Common myeloid progenitor, CD34-positive (primary cell): ENCODE measurements around the gene TECTB. TPM values are rescaled to one million over a fixed set of nuclear protein-coding genes. Genes with fewer than 3 reads are reported as not detected.

Source experiments
- CTCF ChIA-PET: fragments of 350-600 bp; sonication (Branson Sonifier 250); formaldehyde crosslinking; loops from one replicate; lab custom pipeline; 2021; ENCODE audit warnings: antibody characterized with exemption; lab: Charles Lee
- POLR2A ChIA-PET: fragments of 350-600 bp; sonication (Branson Sonifier 250); formaldehyde crosslinking; loops from one replicate; lab custom pipeline; 2021; ENCODE audit warnings: antibody characterized with exemption; lab: Charles Lee
- DNase-seq, 3 donors: peaks; one replicate each; pipeline versions ENCODE4 v3.0.0 to v3.0.0-alpha.2; 2013
- H3K27ac ChIP-seq, 2 experiments: 1 replicate in 1 of 2; 2 replicates in 1 of 2; pipeline ENCODE4 v1.7.0; 2013; ENCODE audit warnings: inconsistent platforms in 2 of 2, low read length in 2 of 2, mild to moderate bottlenecking in 2 of 2, low read depth in 1 of 2, moderate library complexity in 1 of 2; ENCODE audit not compliant: severe bottlenecking in 2 of 2, insufficient read depth in 1 of 2, poor library complexity in 1 of 2
- H3K27me3 ChIP-seq, 5 experiments: replicated peaks in 2 of 5; 1 replicate in 3 of 5; 2 replicates in 2 of 5; pipeline versions ENCODE4 v1.6.1 to v1.7.0; 2013; ENCODE audit warnings: low read length in 4 of 5, mild to moderate bottlenecking in 2 of 5, moderate library complexity in 2 of 5, inconsistent platforms in 1 of 5; ENCODE audit not compliant: insufficient read depth in 5 of 5, control insufficient read depth in 4 of 5
- H3K36me3 ChIP-seq, 4 experiments: 1 replicate in 2 of 4; 2 replicates in 2 of 4; pipeline versions ENCODE4 v1.6.1 to v1.7.0; 2013; ENCODE audit warnings: low read length in 3 of 4, control low read depth in 1 of 4, mild to moderate bottlenecking in 1 of 4; ENCODE audit not compliant: control insufficient read depth in 4 of 4, insufficient read depth in 4 of 4
- H3K4me1 ChIP-seq, 4 experiments: 1 replicate in 3 of 4; 2 replicates in 1 of 4; pipeline versions ENCODE4 v1.6.1 to v1.7.1; 2013; ENCODE audit warnings: low read length in 3 of 4, mild to moderate bottlenecking in 3 of 4, control low read depth in 1 of 4, inconsistent platforms in 1 of 4, moderate library complexity in 1 of 4; ENCODE audit not compliant: control insufficient read depth in 4 of 4, insufficient read depth in 4 of 4; ENCODE audit errors: control extremely low read depth in 1 of 4
- H3K4me3 ChIP-seq, 7 experiments: 1 replicate in 4 of 7; 2 replicates in 3 of 7; pipeline versions ENCODE4 v1.5.1 to v1.7.0; 2013; ENCODE audit warnings: mild to moderate bottlenecking in 7 of 7, low read length in 6 of 7, moderate library complexity in 6 of 7, inconsistent platforms in 2 of 7, low read depth in 2 of 7, control low read depth in 1 of 7; ENCODE audit not compliant: insufficient read depth in 4 of 7, control insufficient read depth in 1 of 7; ENCODE audit errors: extremely low read depth in 1 of 7
- H3K9me3 ChIP-seq, 5 experiments: 1 replicate in 4 of 5; 2 replicates in 1 of 5; pipeline versions ENCODE4 v1.6.1 to v1.7.1; 2013; ENCODE audit warnings: low read length in 4 of 5, mild to moderate bottlenecking in 2 of 5, inconsistent platforms in 1 of 5, low read depth in 1 of 5, moderate library complexity in 1 of 5; ENCODE audit not compliant: control insufficient read depth in 4 of 5, insufficient read depth in 2 of 5; ENCODE audit errors: control extremely low read depth in 1 of 5
- WGBS: methylation state at CpG from one replicate; pipeline ENCODE4 v1.1.5; 2013; ENCODE audit not compliant: insufficient coverage; 5-methylcytosine and 5-hydroxymethylcytosine counted together
- polyA plus RNA-seq: library from polyadenylated mRNA; unstranded; fragments of 120-200 nt; gene quantifications from one replicate; pipeline ENCODE4 v1.2.1, GENCODE V29; 2013

The TECTB gene
- polyA plus RNA-seq, result not detected

DNA sequence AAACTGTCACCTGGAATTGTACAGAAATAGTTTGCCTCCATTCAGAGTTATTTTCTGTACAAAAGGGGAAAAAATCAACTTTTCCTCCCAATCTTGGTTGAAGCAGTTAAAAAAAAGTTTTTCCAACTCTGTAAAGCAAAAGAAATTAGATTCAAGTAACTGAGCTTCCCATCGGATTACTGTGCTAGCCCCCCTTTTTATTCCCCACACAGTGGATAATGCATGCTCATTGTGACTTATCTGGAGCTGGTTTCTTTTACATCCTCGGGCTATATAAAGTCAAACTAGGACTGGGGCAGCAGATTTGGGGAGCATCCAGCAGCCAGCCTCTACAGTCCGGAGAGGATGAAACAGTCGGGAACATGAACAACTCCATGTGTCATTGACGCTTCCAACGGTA, at the start of gene TECTB:
TECTB (plus strand) TSS at position 301 of the 400 bp plus-strand sequence. CDS start 335 bp downstream, outside the sequence.
- 91% methylated on average over 5 of the region's 6 CpGs for WGBS
- Histone ChIP-seq H3K27ac (no peak within 1 kb of the TSS), H3K27me3 (peaks cover 0 to 12% (median 2%) of the 10 kb centered on the region in 5 experiments), H3K4me1 (no peaks in the 10 kb centered on the region), H3K36me3 (no peaks in the 10 kb centered on the region), H3K4me3 (no peak within 1 kb of the TSS), H3K9me3 (no peaks in the 10 kb centered on the region)
- CTCF ChIA-PET, result no interaction called here
- POLR2A ChIA-PET, result no interaction called here
- no peak for DNase-seq

- no peak overlapping the region for H3K27ac ChIP-seq
- H3K27me3 ChIP-seq, result peaks cover 0 to 10% (median 4%) of the 10 kb centered on the region in 5 experiments
- DNase-seq, result no peak
- CTCF ChIA-PET, result no interaction called here
- 94% methylated on average over 5 of the region's 7 CpGs for WGBS
- no peak overlapping the region for H3K4me3 ChIP-seq
- H3K36me3 ChIP-seq, result no peaks in the 10 kb centered on the region
- POLR2A ChIA-PET, result no interaction called here
- H3K4me1 ChIP-seq, result no peaks in the 10 kb centered on the region
- H3K9me3 ChIP-seq, result peaks cover 0 to 17% (median 10%) of the 10 kb centered on the region in 5 experiments
Measured at GRCh38 chr10:112235141-112235540, 48.1 kb upstream of the TECTB start.

- DNase-seq, result no peak
- H3K27me3 ChIP-seq, result peaks cover 0 to 10% (median 4%) of the 10 kb centered on the region in 5 experiments
- no CpG with 5 or more reads among the region's 4 CpGs for WGBS
Measured at GRCh38 chr10:112235920-112236319, 47.3 kb upstream of the TECTB start.

GRCh38 chr10:112236486-112236885, 46.7 kb upstream of the TECTB start:
- Histone ChIP-seq H3K9me3 (peaks cover 0 to 24% (median 16%) of the 10 kb centered on the region in 5 experiments), H3K4me1 (no peaks in the 10 kb centered on the region), H3K27ac (no peak overlapping the region), H3K27me3 (peaks cover 0 to 10% (median 4%) of the 10 kb centered on the region in 5 experiments), H3K36me3 (no peaks in the 10 kb centered on the region), H3K4me3 (no peak overlapping the region)
- no peak for DNase-seq
- 100% methylated on average over 2 of the region's 3 CpGs for WGBS
- ChIA-PET CTCF (interaction anchor here (0.6 kb wide), 1 partner anchor 1196 kb away, joined by 3 read pairs; no protein-coding TSS in a partner anchor), POLR2A (no interaction called here)

More at GRCh38 chr10:112235920-112236319, 47.3 kb upstream of the TECTB start:
- Histone ChIP-seq H3K9me3 (peaks cover 0 to 24% (median 16%) of the 10 kb centered on the region in 5 experiments), H3K36me3 (no peaks in the 10 kb centered on the region), H3K4me3 (no peak overlapping the region), H3K27ac (no peak overlapping the region), H3K4me1 (no peaks in the 10 kb centered on the region)
- ChIA-PET CTCF (interaction anchor here (0.6 kb wide), 1 partner anchor 1196 kb away, joined by 3 read pairs; no protein-coding TSS in a partner anchor), POLR2A (no interaction called here)

- Histone ChIP-seq H3K27me3 (peaks cover 0 to 6% (median 0%) of the 10 kb centered on the region in 5 experiments), H3K4me3 (no peak overlapping the region), H3K27ac (no peak overlapping the region), H3K9me3 (peaks cover 0 to 24% (median 18%) of the 10 kb centered on the region in 5 experiments), H3K4me1 (no peaks in the 10 kb centered on the region), H3K36me3 (no peaks in the 10 kb centered on the region)
- ChIA-PET CTCF (no interaction called here), POLR2A (no interaction called here)
- whole genome bisulfite sequencing, result 82% methylated on average over 5 of the region's 5 CpGs
- DNase-seq, result no peak
Measured at GRCh38 chr10:112239347-112239746, 43.9 kb upstream of the TECTB start.

DNA sequence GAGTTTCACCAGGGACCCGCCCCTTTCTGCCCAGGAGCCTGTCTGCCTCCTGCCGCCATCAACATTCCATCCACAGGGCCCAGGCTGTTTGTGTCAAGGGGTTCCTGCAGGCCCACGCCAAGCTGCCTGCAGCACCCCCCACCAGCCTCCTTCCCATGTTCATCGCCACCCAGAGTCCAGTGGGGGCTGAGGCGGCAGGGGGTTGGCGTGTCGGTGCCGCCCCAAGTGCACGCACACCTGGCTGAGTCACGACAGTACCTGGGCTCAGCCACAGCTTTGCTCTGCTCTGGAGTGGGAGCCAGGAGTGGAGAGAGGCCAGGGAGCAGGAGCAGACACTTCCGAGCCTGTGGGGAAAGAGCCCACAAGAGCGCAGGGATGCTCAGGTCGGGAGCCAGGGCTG, 42.8 kb upstream of the TECTB start:
- no peaks in the 10 kb centered on the region for H3K36me3 ChIP-seq
- ChIA-PET CTCF (no interaction called here), POLR2A (no interaction called here)
- WGBS, result 90% methylated on average over 7 of the region's 13 CpGs
- no peak for DNase-seq
- H3K27ac ChIP-seq, result no peak overlapping the region
- no peaks in the 10 kb centered on the region for H3K4me1 ChIP-seq
- H3K4me3 ChIP-seq, result no peak overlapping the region
- peaks cover 0 to 3% (median 0%) of the 10 kb centered on the region in 5 experiments for H3K27me3 ChIP-seq
- H3K9me3 ChIP-seq, result peaks cover 0 to 24% (median 18%) of the 10 kb centered on the region in 5 experiments

DNA sequence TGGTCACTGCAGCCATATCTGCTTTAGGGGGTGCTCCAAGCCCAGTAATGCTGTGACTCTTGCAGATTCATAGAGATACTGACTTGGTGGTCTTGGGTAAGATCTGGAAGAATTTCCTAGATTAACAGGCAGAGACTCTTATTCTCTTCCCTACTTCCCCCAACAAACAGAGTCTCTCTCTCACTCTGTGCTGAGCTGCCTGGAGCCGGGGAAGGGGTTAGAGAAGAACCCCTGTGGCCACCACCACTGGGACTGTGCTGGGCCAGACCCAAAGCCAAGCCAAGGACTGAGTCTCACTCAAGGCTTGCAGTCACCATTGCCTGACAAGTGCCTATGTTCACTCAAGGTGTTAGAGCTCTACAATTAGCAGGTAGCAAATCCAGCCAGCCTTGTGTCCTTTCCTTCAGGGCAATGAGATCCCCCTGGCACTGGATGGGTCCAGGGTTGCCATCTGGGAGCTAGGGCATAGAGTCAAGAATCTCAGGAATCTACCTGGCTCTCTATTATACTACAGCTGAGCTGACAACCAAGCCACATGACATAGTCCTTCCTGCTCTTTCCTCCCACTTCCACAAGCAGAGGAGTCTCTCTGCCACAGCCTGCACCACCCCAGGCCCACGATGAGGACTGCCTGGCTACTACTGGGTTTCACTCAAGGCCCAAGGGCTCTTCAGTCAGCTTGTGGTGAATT, 41.4 kb upstream of the TECTB start:
- ChIA-PET POLR2A (no interaction called here), CTCF (no interaction called here)
- H3K27me3 ChIP-seq, result no peaks in the 10 kb centered on the region
- DNase-seq, result no peak
- H3K4me3 ChIP-seq, result no peak overlapping the region
- no peak overlapping the region for H3K27ac ChIP-seq
- H3K9me3 ChIP-seq, result peaks cover 0 to 24% (median 18%) of the 10 kb centered on the region in 5 experiments
- H3K4me1 ChIP-seq, result no peaks in the 10 kb centered on the region
- H3K36me3 ChIP-seq, result no peaks in the 10 kb centered on the region
- 37% methylated on average over 2 of the region's 2 CpGs for WGBS
